Thyroid gland (tissue), 4 donors: ENCODE results near the gene KCNQ1. TPM values are rescaled to one million over a fixed set of nuclear protein-coding genes. Genes with fewer than 3 reads are reported as not detected.
A peak's percentile ranks its signal among the peaks of the same experiment; 100 is the strongest.

Experiments used
- DNase-seq, 2 donors: peaks; one replicate each; pipeline ENCODE4 v3.0.0-alpha.2; 2019
- H3K27ac ChIP-seq, 3 donors: fragments of 200-600 bp; sonication (generic); 1 replicate in 2 of 3; 2 replicates in 1 of 3; pipeline ENCODE4 v1.5.1; 2016 to 2019; ENCODE audit warnings: mild to moderate bottlenecking in 1 of 3, moderate library complexity in 1 of 3
- H3K27me3 ChIP-seq: fragments of 200-600 bp; sonication (generic); one replicate; pipeline ENCODE4 v1.5.1; 2019
- H3K36me3 ChIP-seq, 2 donors: fragments of 200-600 bp; sonication (generic); one replicate each; pipeline ENCODE4 v1.5.1; 2016 to 2019
- H3K4me1 ChIP-seq, 2 donors: fragments of 200-600 bp; sonication (generic); one replicate each; pipeline ENCODE4 v1.5.1; 2017 to 2019
- H3K4me3 ChIP-seq, 3 donors: fragments of 200-600 bp; sonication (generic); replicated peaks in 1 of 3; 1 replicate in 2 of 3; 2 replicates in 1 of 3; pipeline ENCODE4 v1.5.1; 2016; ENCODE audit warnings: mild to moderate bottlenecking in 1 of 3
- H3K9me3 ChIP-seq: fragments of 200-600 bp; sonication (generic); one replicate; pipeline ENCODE4 v1.5.1; 2017
- CTCF ChIP-seq, 6 experiments: fragments of 200-600 bp in 3 of 6; fragments of 450-650 bp in 3 of 6; sonication (generic) in 3 of 6; IDR thresholded peaks; one replicate each; pipeline ENCODE4 v1.5.1; 2016 to 2019; ENCODE audit warnings: antibody characterized with exemption in 6 of 6, mild to moderate bottlenecking in 2 of 6, inconsistent platforms in 1 of 6, moderate library complexity in 1 of 6
- POLR2A ChIP-seq, 2 donors: fragments of 450-650 bp; IDR thresholded peaks; one replicate each; pipeline ENCODE4 v1.6.1; 2017; ENCODE audit warnings: antibody characterized with exemption in 2 of 2, mild to moderate bottlenecking in 2 of 2, moderate library complexity in 1 of 2
- WGBS, 2 donors: methylation state at CpG; one replicate each; pipeline ENCODE4 v1.1.5; 2017; 5-methylcytosine and 5-hydroxymethylcytosine counted together
- intact Hi-C: fragments of 100-400 bp; cut with DNase I; formaldehyde crosslinking; loops from one replicate; pipeline ENCODE4 v1.15.1; 2023
- total RNA-seq, 4 donors: library from RNA; depleted of rRNA; stranded (reverse); fragments of >200 nt; gene quantifications; one replicate each; pipeline ENCODE4 v1.2.3, GENCODE V29; 2016

KCNQ1 gene
- total RNA-seq, 4 donors from 2014 or later: 51.3 to 103 (median 97.8) TPM

GRCh38 chr11:2685051-2685450, 240.2 kb downstream of the KCNQ1 start:
- Histone ChIP-seq H3K9me3 (no peaks in the 10 kb centered on the region), H3K36me3 (no peaks in the 10 kb centered on the region), H3K4me3 (no peak overlapping the region), H3K27me3 (no peaks in the 10 kb centered on the region), H3K27ac (no peak overlapping the region), H3K4me1 (peaks cover 0 to 21% of the 10 kb centered on the region in 2 donors)
- intact Hi-C loops: no loop called here
- WGBS, 2 donors: 79 to 97% methylated on average over 2 to 6 of the region's 6 CpGs
- TF ChIP-seq POLR2A (IDR thresholded peaks at IDR 0.05) (no peak), CTCF (IDR thresholded peaks at IDR 0.05) (no peak)
- no peak for DNase-seq

- TF ChIP-seq CTCF (IDR thresholded peaks at IDR 0.05): no peak
- no peak for TF ChIP-seq POLR2A (IDR thresholded peaks at IDR 0.05)
- 93 to 96% methylated on average over 2 to 13 of the region's 13 CpGs for WGBS, 2 donors
- H3K4me3 ChIP-seq: no peak overlapping the region
- H3K4me1 ChIP-seq: peaks cover 0 to 21% of the 10 kb centered on the region in 2 donors
- no peak overlapping the region for H3K27ac ChIP-seq
- intact Hi-C loops: no loop called here
- no peak for DNase-seq
- no peaks in the 10 kb centered on the region for H3K9me3 ChIP-seq
- H3K27me3 ChIP-seq: no peaks in the 10 kb centered on the region
- no peaks in the 10 kb centered on the region for H3K36me3 ChIP-seq
Measured at GRCh38 chr11:2685566-2686359, 241.0 kb downstream of the KCNQ1 start.

- no peaks in the 10 kb centered on the region for H3K27me3 ChIP-seq
- no peaks in the 10 kb centered on the region for H3K9me3 ChIP-seq
- no peak for DNase-seq
- no peak overlapping the region for H3K4me3 ChIP-seq
- 92 to 96% methylated on average over 6 to 7 of the region's 7 CpGs for WGBS, 2 donors
- H3K4me1 ChIP-seq: peaks cover 0 to 21% of the 10 kb centered on the region in 2 donors
- intact Hi-C loops: no loop called here
- no peak overlapping the region for H3K27ac ChIP-seq
- TF ChIP-seq CTCF (IDR thresholded peaks at IDR 0.05) (no peak), POLR2A (IDR thresholded peaks at IDR 0.05) (no peak)
- H3K36me3 ChIP-seq: no peaks in the 10 kb centered on the region
Measured at GRCh38 chr11:2686360-2687222, 241.8 kb downstream of the KCNQ1 start.

GRCh38 chr11:2687223-2687530, 242.4 kb downstream of the KCNQ1 start:
- DNase-seq: no peak
- Histone ChIP-seq H3K4me1 (peaks cover 0 to 21% of the 10 kb centered on the region in 2 donors), H3K4me3 (no peak overlapping the region), H3K9me3 (no peaks in the 10 kb centered on the region), H3K27ac (no peak overlapping the region), H3K27me3 (no peaks in the 10 kb centered on the region), H3K36me3 (no peaks in the 10 kb centered on the region)
- TF ChIP-seq CTCF (IDR thresholded peaks at IDR 0.05): no peak
- TF ChIP-seq POLR2A (IDR thresholded peaks at IDR 0.05): no peak
- 100% methylated on average over 1 of the region's 1 CpG for WGBS, 2 donors
- intact Hi-C loops: no loop called here

GRCh38 chr11:2687782-2688191, 243.0 kb downstream of the KCNQ1 start:
- Histone ChIP-seq H3K9me3 (no peaks in the 10 kb centered on the region), H3K4me1 (peaks cover 4 to 27% of the 10 kb centered on the region in 2 donors), H3K4me3 (no peak overlapping the region), H3K36me3 (no peaks in the 10 kb centered on the region), H3K27ac (no peak overlapping the region), H3K27me3 (no peaks in the 10 kb centered on the region)
- DNase-seq: peak; percentile 20 to 32
- 66% methylated on average over 7 of the region's 7 CpGs; no CpG with 5 or more reads in 1 of the 2 donors for WGBS, 2 donors
- no peak for TF ChIP-seq POLR2A (IDR thresholded peaks at IDR 0.05)
- no peak for TF ChIP-seq CTCF (IDR thresholded peaks at IDR 0.05)
- intact Hi-C loops: no loop called here
